Coronary artery (tissue), 2 donors: ENCODE measurements around the gene SPATA6L.

Source experiments
- DNase-seq: peaks from one replicate; pipeline ENCODE4 v3.0.0-alpha.2; 2017; ENCODE audit warnings: low spot score
- H3K27ac ChIP-seq, 2 donors: fragments of 200-600 bp; sonication (generic); one replicate each; pipeline ENCODE4 v1.5.1; 2016 to 2019
- H3K4me3 ChIP-seq: fragments of 200-600 bp; sonication (generic); 2 replicates; pipeline ENCODE4 v1.5.1; 2016; ENCODE audit warnings: mild to moderate bottlenecking, moderate library complexity
- TF ChIP-seq, protein P1 (sequence below): fragments of 200-600 bp; sonication (generic); IDR thresholded peaks from one replicate; pipeline ENCODE4 v1.5.1; 2019; ENCODE audit warnings: antibody characterized with exemption

Gene SPATA6L

DNA sequence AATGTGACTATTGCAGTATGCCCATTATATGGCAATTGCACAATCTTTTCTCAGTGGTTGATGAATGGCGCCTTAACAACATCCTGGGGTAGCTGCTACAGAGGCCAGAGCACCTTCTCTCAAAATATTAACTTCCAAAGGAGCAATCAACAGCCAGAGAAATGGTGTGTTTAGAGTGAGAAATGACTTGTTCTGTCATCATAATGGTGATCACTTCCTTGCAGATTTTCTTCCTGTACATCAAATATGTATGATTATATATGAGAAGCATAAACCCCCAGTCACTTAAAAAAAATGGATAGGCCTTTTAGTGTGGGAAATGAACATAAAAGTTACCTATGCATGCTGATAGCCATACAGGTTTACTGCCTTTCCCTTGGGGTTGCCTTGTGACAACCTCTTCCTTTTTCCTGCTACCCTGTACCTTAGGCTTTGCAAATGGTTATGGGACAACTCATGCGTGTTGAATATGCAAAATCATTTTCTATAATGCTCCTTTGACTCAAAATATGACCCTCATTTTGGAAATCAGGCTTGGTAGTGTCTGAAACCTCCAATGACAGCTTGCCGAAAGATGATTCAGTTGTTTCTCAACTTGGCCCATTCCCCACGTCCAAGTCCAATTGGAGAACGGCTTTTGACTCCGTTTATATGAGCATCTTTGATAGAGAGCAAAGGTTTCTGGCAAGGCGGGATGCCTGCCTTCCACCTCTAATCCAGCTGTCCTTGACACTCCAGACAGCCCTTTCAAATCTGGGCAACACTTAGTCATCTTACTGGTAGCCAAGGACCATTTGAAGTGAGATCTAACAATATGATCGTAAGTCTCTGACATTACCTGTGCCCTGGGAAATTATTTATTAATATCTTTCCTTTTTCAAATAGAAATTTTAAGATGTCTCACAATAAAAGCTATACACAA lies 106.8 kb downstream of the SPATA6L start:
- Histone ChIP-seq H3K27ac (no peak overlapping the region), H3K4me3 (no peak overlapping the region)
- TF ChIP-seq, protein P1, sequence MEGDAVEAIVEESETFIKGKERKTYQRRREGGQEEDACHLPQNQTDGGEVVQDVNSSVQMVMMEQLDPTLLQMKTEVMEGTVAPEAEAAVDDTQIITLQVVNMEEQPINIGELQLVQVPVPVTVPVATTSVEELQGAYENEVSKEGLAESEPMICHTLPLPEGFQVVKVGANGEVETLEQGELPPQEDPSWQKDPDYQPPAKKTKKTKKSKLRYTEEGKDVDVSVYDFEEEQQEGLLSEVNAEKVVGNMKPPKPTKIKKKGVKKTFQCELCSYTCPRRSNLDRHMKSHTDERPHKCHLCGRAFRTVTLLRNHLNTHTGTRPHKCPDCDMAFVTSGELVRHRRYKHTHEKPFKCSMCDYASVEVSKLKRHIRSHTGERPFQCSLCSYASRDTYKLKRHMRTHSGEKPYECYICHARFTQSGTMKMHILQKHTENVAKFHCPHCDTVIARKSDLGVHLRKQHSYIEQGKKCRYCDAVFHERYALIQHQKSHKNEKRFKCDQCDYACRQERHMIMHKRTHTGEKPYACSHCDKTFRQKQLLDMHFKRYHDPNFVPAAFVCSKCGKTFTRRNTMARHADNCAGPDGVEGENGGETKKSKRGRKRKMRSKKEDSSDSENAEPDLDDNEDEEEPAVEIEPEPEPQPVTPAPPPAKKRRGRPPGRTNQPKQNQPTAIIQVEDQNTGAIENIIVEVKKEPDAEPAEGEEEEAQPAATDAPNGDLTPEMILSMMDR: no peak
- DNase-seq: no peak

DNA sequence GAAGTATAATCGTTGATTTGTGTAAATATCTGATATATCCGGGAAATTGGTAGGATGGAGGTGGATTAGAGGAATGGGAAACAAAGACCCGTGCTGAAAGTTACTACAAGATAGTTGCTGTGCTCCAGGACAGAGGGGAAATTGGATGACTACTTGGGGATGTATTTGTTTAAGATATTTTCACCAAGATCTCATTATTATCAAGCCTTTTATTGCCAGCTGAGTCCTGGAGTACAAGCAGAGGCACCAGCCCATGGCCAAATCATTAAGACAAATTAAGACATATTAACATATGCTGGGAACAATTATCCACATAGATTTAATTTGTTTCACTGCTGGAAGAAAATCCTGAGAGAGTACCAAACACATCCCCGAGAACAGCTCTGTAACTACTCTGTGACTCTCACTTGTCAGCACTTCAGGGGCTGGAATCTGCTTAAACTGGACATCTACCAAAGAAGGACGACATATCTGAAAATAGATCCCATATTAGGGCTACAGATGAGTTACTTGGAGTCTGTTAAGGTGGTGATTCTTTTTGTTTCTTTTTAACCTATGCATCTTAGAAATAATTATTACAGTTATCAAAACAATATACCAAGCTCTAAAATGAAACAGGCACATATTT lies 107.8 kb downstream of the SPATA6L start:
- Histone ChIP-seq H3K27ac (no peak overlapping the region), H3K4me3 (no peak overlapping the region)
- DNase-seq: no peak
- TF ChIP-seq, protein P1: no peak

DNA sequence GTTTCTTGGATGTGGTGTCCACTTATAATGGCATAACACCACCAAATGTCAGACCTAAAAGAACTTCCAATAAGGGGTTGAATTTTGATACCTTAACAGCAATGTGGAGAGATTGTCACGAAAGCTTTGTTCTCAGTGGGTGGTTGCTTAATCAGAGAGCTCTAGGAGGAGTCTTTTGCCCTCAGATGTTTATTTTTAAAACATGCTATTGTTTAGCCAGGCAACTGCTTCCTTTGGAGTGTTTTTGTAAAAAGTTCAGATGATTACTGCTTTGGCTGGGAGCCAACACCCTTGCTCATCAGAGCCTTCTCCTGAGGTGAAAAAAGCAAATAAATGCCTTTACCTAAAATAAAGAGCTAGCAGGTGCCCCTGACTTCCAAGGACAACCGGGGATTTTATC lies 111.0 kb downstream of the SPATA6L start:
- Histone ChIP-seq H3K27ac (no peak overlapping the region), H3K4me3 (no peak overlapping the region)
- DNase-seq: no peak
- TF ChIP-seq, protein P1: no peak

DNA sequence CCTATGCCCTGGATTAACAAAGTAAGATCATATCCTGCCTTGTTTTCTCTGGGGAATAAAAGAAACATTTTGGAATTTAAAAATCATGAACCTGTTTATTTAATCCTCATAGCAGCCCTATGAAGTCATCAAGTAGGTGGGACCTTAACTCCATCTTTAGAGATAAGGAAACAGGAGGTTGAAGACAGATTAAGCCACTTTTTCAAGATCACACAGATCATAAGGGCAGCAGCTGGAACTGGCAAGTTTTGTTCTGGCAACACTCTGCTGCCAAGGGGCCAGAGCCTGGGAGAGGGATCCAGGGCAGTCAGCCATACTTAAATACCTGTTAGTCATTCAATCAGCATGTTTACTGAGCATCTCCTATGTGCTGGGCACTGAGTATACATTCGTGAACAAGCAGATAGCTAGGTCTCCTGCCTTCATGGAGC lies 112.3 kb downstream of the SPATA6L start:
- Histone ChIP-seq H3K27ac (no peak overlapping the region), H3K4me3 (no peak overlapping the region)
- TF ChIP-seq, protein P1: no peak
- DNase-seq: no peak

DNA sequence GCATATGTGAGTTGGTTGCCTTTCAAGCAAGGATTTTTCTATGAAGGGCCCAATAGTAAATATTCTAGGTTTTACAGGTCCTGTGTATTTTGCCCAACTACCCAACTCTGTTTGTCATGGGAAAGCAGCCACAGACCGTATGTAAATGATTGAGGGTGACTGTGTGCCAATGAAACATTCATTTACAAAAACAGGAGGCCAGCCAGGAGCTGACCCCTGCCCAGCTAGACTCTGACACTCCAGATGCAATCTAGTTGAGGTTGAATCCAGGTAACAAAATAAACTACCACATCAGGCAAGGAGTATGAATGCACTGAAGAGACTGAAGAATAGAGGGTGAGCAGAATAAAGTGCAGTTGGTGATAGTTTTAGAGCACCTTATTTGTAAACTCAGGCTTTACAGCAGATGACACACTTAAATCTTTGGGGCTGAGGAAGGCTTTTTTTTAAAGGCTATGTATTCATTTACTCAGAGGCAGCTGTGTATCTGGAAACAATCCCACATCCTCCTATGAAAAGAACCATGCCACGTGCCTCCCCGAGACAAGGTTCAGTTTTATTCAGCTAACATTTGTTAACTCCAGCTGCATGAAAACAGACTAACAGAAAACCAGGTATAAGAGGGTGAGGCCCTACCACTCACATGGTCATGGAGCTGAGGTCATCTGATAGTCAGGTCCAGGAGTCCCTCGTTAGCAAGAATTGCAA lies 115.3 kb downstream of the SPATA6L start:
- H3K27ac ChIP-seq: no peak overlapping the region
- DNase-seq: no peak
- no peak overlapping the region for H3K4me3 ChIP-seq
- TF ChIP-seq, protein P1: no peak

DNA sequence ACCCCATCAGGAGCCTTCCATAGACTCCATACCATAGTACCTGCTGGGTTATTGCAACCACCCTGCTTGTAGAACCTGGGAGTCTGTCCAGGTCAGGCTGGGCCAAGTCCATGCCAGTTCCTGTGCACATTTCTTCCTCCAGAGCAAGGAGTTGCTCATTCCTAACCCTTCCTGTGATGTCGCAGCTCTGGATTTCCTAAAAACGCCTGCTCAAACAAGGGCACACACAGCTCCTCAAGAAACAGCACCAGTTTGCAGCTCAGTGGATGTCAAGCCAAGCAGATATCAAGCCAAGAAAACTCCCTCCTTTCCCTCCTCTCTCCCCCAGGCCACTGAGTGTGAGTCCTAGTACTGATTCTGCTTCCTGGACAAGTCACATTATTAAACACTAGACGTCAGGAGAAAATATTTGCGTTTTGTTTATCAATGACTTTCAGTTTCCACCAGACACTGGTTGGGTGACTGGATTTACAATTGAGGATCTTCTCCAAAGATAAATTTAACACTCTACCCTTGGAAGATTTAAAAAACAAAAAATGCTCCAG lies 116.5 kb downstream of the SPATA6L start:
- DNase-seq: no peak
- H3K4me3 ChIP-seq: no peak overlapping the region
- peak overlapping the region in 1 of 2 donors; percentile 25 for H3K27ac ChIP-seq
- TF ChIP-seq, protein P1: no peak
